DMS 273 (cell line): ENCODE measurements around the gene PRPF4.
A peak's percentile ranks its signal among the peaks of the same experiment; 100 is the strongest.
"Not testable (repeated sequence)": the region's sequence is repeated elsewhere in the genome, so short reads cannot be mapped to it uniquely, and the experiment has no call there.

Source experiments
- DNase-seq: peaks from one replicate; lab custom pipeline; 2025; ENCODE audit not compliant: unreplicated experiment; lab: John Stamatoyannopoulos, UW

PRPF4 gene

GRCh38 chr9:113267911-113268566 lies 7.4 kb upstream of the PRPF4 start:
- DNase-seq, result no peak

GRCh38 chr9:113269355-113269754 lies 6.1 kb upstream of the PRPF4 start:
- no peak for DNase-seq

DNA sequence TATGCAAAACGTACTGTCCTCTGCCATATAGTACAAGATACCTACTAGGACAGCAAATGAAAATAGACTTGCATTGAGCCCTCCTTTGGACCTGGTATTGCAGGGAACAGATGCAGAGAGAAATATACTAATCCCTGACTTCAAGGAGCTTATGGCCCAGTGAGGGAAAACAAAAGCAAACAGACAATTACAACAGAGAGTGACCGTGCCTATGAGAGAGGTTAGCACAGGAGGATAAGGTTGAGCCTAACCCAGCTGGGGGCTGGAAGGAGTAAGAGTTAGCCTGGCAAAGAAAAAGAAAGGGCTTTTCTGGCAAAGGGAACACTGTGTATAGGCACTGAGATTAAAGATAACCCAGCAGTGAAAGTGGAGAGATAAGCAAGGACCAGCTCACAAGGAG lies 5.6 kb upstream of the PRPF4 start:
- no peak for DNase-seq

DNA sequence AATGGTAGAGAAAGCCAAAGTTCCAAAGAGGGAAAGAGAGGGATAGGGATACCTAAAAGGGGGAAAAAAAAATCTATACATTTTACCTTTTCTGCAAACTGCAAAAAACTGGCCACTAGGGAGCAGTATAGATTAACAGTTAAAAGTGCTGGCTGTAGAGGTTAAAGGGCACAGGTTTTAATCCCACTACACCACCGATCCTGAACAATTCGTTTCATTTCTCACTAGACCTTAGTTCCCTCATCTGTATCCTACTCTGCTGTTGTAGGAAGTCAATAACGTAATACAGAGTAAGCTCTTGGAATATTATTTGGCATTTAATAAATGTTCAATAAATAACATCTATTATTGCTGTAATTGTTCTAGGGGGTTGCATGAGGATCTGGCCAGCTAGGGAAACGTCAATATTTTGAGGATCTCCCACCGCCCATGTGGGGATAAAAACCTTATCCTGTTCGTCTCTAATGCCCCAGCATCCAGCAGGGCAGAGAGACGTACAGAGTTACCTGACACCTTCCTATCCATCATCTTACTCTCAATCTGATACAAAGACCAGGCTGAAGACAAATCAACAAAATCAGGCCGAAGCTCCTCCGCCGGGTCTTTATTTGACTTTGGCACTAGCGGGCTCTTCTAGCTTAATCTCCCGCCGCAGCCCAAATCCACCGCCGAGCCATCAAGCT lies 843 bp upstream of the PRPF4 start:
- DNase-seq, result peak; percentile 81

- DNase-seq, result no peak
These were observed 3.4 kb downstream of the PRPF4 start for GRCh38 chr9:113278840-113279239.

DNA sequence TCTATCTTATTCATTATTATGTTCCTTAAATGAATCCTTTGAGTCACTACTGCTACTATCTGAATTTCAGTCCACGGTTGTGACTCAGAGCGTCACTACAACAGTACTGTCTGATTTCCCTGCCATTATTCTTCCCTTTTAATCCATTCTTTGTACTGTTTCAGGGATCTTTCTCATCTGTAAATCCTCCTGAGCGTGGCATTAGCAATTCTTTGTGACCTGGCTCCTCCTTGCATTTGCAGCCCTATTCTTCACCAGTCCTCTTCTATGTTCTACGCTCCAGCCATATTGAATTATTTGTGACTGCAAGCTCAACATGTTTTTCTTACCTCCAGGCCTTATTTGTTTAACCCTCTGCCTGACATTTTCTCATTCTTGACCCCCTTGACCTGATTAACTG lies 5.9 kb downstream of the PRPF4 start:
- no peak for DNase-seq

DNA sequence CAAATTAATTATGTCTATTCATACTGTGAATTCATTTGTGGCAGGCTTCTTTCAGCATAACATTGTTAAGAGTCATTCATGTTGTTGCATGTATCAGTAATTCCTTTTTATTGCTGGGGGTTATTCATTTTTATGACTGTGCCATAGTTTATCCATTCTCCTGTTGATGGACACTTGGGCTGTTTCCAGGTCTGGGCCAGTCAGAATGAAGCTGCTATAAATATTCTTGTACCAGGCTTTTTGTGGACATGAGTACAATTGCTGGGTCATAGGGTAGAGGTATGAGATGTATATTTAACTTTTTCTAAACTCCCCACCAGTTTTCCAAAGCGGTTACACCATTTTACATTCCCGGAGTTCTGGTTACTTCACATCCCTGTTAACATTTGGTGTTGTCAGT lies 13.6 kb downstream of the PRPF4 start:
- DNase-seq, result no peak

DNA sequence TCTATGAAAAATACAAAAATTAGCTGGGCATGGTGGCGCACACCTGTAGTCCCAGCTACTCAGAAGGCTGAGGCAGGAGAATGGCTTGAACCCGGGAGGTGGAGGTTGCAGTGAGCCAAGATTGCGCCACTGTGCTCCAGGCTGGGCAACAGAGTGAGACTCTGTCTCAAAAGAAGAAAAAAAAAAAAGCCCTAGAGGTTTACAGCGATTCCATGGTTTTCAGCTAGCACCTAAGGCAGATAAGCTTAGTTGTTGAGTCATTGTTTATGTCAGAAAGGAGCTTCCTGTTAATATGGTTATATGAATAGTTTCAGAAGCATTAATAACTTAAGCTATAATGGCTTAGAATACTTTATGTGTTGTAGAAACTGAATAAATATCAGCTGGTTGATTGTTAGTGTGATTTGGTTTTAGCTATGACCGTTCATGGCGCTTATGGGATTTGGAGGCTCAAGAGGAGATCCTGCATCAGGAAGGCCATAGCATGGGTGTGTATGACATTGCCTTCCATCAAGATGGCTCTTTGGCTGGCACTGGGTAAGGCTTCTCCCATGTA lies 14.7 kb downstream of the PRPF4 start:
- DNase-seq, result no peak

GRCh38 chr9:113293285-113293878 lies 17.9 kb downstream of the PRPF4 start:
- no peak for DNase-seq

- DNase-seq, result not testable (repeated sequence)
These were observed 20.8 kb downstream of the PRPF4 start for GRCh38 chr9:113296247-113296646.

DNA sequence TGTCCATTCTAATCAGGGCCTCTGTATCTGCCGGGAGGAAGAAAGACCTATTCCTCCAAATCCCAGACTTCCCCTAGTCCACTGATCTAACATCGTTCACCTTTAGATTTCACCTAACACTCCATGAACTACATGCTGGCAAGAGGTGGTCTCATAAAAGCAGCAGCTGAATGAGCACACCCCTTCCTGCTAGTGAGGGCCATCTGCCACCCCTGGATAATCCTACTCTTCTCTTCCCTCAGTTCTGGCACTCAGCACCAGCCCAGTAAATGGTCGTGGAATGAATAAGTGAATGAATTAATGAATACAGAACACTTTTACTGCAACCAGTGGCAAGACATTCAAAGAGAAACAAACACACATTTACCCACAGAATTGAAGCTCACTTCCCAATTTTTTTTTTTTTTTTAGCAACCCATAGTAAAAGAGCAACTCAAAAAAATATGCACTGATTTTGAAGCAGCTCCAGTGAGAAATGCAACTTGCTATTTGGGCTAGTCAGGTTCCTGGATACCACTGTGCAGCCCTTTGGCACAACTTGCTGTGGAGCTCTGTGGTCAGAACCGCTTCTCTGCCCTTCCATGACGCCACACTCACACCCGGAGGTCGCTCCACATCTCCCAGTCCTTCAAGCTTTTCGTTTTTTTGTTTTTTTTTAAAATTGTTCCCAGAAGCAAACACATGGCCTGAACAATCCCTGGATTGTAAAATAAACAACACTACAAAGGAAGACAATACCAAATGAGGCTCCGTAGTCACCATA lies 21.5 kb downstream of the PRPF4 start:
- DNase-seq, result peak; percentile 62

- DNase-seq, result no peak
These were observed 22.9 kb downstream of the PRPF4 start for GRCh38 chr9:113298311-113298710.

GRCh38 chr9:113298924-113299770 lies 23.7 kb downstream of the PRPF4 start:
- no peak for DNase-seq

- peak; percentile 22 for DNase-seq
These were observed 24.4 kb downstream of the PRPF4 start for GRCh38 chr9:113299800-113300292.

DNA sequence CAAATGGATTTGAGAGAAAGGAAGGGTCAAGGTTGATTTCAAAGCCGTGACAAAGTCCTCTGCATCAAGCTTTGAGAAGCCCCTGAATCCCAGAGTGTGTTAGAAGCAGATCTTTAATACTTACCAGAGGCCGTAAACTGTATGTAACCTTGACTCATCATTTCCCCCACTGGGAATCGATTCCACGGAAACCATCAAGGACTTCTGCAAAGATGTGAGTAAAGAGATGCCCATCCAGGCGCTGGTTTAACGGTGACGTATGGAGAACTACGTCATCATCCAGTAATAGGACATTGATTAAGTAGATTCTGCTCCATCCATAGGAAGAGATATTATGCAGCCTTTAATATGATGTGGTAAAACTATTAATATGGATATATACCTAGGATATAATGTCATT lies 26.1 kb downstream of the PRPF4 start:
- DNase-seq, result no peak

DNA sequence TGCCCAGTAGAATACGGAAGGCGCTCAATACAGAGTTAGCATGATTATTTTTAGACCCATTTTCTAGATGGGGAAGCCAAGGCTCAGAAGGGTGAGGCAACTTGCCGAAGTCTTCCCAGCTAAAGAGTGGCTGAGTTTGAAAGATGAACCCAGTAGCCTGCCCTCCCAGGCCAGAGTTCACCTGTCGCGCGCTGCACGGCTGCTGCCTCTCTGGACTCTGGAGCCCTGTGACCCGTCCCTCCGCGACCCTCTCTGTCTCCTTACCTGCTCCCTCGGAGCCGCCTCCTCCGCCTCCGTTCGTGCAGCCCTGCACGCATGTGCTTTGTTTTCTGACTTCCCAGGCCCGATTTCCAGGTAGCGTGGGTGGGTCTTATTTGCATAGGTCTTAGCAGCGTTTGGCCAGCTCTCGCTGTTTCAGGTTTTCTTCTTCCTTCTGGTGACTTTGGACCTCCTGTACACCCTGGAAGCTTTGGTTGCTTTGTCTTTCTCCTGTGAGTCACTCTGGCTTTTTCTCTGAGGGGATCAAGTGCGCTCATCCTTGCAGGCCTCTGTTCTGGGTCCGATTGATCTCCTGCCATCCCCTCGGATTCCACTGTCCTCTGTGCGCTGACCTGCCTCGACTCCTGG lies 27.4 kb downstream of the PRPF4 start, which contains the start of gene RNF183:
Gene RNF183 (minus strand): TSS at position 585 of the 627 bp plus-strand sequence. CDS start 5,192 bp downstream, outside the sequence.
- DNase-seq, result no peak

DNA sequence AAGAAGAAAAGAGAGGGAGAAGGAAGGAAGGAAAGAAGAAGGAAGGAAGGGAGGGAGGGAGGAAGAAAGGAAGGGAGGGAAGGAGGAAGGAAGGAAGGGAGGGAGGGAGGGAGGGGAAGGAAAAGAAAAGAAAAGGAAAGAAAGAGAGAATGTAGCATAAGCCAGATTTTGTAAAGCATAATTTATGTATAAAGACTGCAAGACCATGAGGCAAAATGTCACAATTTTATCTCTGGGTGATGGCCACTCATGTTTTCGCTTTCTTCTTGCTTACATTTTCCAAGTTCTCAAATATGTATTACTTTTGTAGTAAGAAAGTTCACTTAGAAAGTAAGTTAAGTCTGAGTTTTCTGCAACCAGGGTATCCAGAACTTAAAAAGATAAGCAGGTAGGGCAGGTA lies 31.1 kb downstream of the PRPF4 start:
- DNase-seq, result no peak

DNA sequence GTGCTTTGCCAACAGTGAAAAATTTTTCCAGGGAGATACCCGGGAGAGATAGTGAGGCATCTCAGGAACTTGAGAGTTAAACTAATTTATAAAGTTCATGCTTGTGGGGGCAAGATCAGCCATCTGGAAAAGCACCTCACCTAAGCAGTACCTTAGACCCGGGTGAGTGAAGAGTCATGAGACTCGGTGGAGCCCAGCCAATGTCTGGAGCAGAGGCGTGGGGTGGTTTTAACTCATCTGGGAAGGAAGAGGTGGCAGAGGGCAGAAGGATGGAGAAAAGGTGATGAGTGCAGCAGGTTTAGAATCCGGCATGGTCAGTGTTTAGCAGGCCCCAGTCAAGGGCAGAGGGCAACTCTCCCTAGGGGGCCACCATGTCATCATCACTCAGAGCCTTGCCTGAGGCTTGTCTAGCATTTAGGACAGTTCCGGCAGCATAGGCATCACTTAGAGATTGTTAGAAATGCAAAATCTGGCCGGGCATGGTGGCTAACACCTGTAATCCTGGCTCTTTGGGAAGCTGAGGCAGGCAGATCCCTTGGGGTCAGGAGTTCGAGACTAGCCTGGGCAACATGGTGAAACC lies 32.0 kb downstream of the PRPF4 start:
- no peak for DNase-seq

- DNase-seq, result peak; percentile 55
These were observed 33.9 kb downstream of the PRPF4 start for GRCh38 chr9:113309204-113309813.
